Rectal smooth muscle tissue (tissue), 1 donor: ENCODE results near the gene C16orf90.

ENCODE experiments used
- H3K27ac ChIP-seq: one replicate; pipeline ENCODE4 v1.7.0; 2013; ENCODE audit warnings: low read depth, low read length, inconsistent platforms
- H3K27me3 ChIP-seq: one replicate; pipeline ENCODE4 v1.7.0; 2013; ENCODE audit warnings: low read length; ENCODE audit not compliant: control insufficient read depth, insufficient read depth
- H3K36me3 ChIP-seq: one replicate; pipeline ENCODE4 v1.7.0; 2013; ENCODE audit warnings: low read length; ENCODE audit not compliant: control insufficient read depth, insufficient read depth
- H3K4me1 ChIP-seq: one replicate; pipeline ENCODE4 v1.7.0; 2013; ENCODE audit warnings: low read length; ENCODE audit not compliant: control insufficient read depth, insufficient read depth
- H3K4me3 ChIP-seq: one replicate; pipeline ENCODE4 v1.7.0; 2013; ENCODE audit warnings: low read length
- H3K9ac ChIP-seq: one replicate; pipeline ENCODE4 v1.7.0; 2013; ENCODE audit warnings: low read length

The C16orf90 gene

GRCh38 chr16:3444032-3444388 is 51.3 kb downstream of the C16orf90 start:
- Histone ChIP-seq H3K27me3 (no peaks in the 10 kb centered on the region), H3K36me3 (no peaks in the 10 kb centered on the region), H3K9ac (peak overlapping the region; percentile 39), H3K4me1 (no peaks in the 10 kb centered on the region), H3K4me3 (peak overlapping the region; percentile 70), H3K27ac (peak overlapping the region; percentile 63)
